ENCODE measurements around the gene BCL2L2.

BCL2L2 gene

GRCh38 chr14:23310546-23310945, 3.9 kb downstream of the BCL2L2 start:
- H3K4me3 ChIP-seq (ENCODE audit: low read depth, low read length): no peak overlapping the region
- DNase-seq (ENCODE audit: low read depth): no peak
- TF ChIP-seq CTCF (IDR thresholded peaks at IDR 0.05; ENCODE audit: insufficient read depth, low read depth, low read length, missing control alignments): no peak

- H3K4me3 ChIP-seq (ENCODE audit: low read depth, low read length): no peak overlapping the region
- TF ChIP-seq CTCF (IDR thresholded peaks at IDR 0.05; ENCODE audit: insufficient read depth, low read depth, low read length, missing control alignments): no peak
- DNase-seq (ENCODE audit: low read depth): no peak
Measured at GRCh38 chr14:23316300-23316699, 9.7 kb downstream of the BCL2L2 start.

GRCh38 chr14:23319746-23320583, 13.3 kb downstream of the BCL2L2 start:
- DNase-seq (ENCODE audit: low read depth): no peak
- peak overlapping the region; percentile 58 for H3K4me3 ChIP-seq (ENCODE audit: low read depth, low read length)
- TF ChIP-seq CTCF (IDR thresholded peaks at IDR 0.05; ENCODE audit: insufficient read depth, low read depth, low read length, missing control alignments): no peak

GRCh38 chr14:23320584-23321571, 14.2 kb downstream of the BCL2L2 start, which contains the start of gene PABPN1:
TSS of gene PABPN1 (plus strand) at chr14:23321457. CDS start at chr14:23321470, 13 bp downstream.
- TF ChIP-seq CTCF (IDR thresholded peaks at IDR 0.05; ENCODE audit: insufficient read depth, low read depth, low read length, missing control alignments): no peak
- H3K4me3 ChIP-seq (ENCODE audit: low read depth, low read length): peak within 1 kb of the TSS; percentile 86
- DNase-seq (ENCODE audit: low read depth): peak; percentile 100

GRCh38 chr14:23321572-23322547, 15.2 kb downstream of the BCL2L2 start:
- TF ChIP-seq CTCF (IDR thresholded peaks at IDR 0.05; ENCODE audit: insufficient read depth, low read depth, low read length, missing control alignments): no peak
- H3K4me3 ChIP-seq (ENCODE audit: low read depth, low read length): peak overlapping the region; percentile 86
- DNase-seq (ENCODE audit: low read depth): peak; percentile 55

Data from GM12865 (cell line).